Fibroblast of the conjunctiva (primary cell): ENCODE data around the gene TAPBP.
A peak's percentile ranks its signal among the peaks of the same experiment; 100 is the strongest.
"Not testable (repeated sequence)": the region's sequence is repeated elsewhere in the genome, so short reads cannot be mapped to it uniquely, and the experiment has no call there.

Experiments used
- DNase-seq: peaks from one replicate; pipeline ENCODE4 v3.0.0-alpha.2; 2010; ENCODE audit warnings: low read depth

TAPBP gene

GRCh38 chr6:33313709-33314514 is at the start of gene TAPBP:
Gene TAPBP (minus strand): TSS chr6:33314078. CDS start chr6:33314041, 37 bp downstream.
- DNase-seq, result no peak

GRCh38 chr6:33363486-33363885 is 49.6 kb upstream of the TAPBP start:
- not testable (repeated sequence) for DNase-seq

- DNase-seq, result no peak
Observed at GRCh38 chr6:33359331-33359730, 45.5 kb upstream of the TAPBP start.

GRCh38 chr6:33357160-33357871 is 43.4 kb upstream of the TAPBP start:
- not testable (repeated sequence) for DNase-seq

GRCh38 chr6:33356295-33356694 is 42.4 kb upstream of the TAPBP start:
- no peak for DNase-seq

- DNase-seq, result not testable (repeated sequence)
Observed at GRCh38 chr6:33355860-33356259, 42.0 kb upstream of the TAPBP start.

GRCh38 chr6:33347816-33348215 is 33.9 kb upstream of the TAPBP start:
- DNase-seq, result no peak

- not testable (repeated sequence) for DNase-seq
Observed at GRCh38 chr6:33346972-33347371, 33.1 kb upstream of the TAPBP start.

- peak; percentile 62 for DNase-seq
Observed at GRCh38 chr6:33344701-33345697, 31.1 kb upstream of the TAPBP start.

- DNase-seq, result no peak
Observed at GRCh38 chr6:33343953-33344611, 30.2 kb upstream of the TAPBP start.

- not testable (repeated sequence) for DNase-seq
Observed at GRCh38 chr6:33343606-33343952, 29.7 kb upstream of the TAPBP start.

- no peak for DNase-seq
Observed at GRCh38 chr6:33339193-33339592, 25.3 kb upstream of the TAPBP start.

- no peak for DNase-seq
Observed at GRCh38 chr6:33336495-33336894, 22.6 kb upstream of the TAPBP start.

- no peak for DNase-seq
Observed at GRCh38 chr6:33335916-33336315, 22.0 kb upstream of the TAPBP start.

GRCh38 chr6:33333666-33334065 is 19.8 kb upstream of the TAPBP start:
- no peak for DNase-seq

- no peak for DNase-seq
Observed at GRCh38 chr6:33330736-33331135, 16.9 kb upstream of the TAPBP start.

- DNase-seq, result no peak
Observed at GRCh38 chr6:33329058-33329457, 15.2 kb upstream of the TAPBP start.

- DNase-seq, result no peak
Observed at GRCh38 chr6:33324125-33324524, 10.2 kb upstream of the TAPBP start.

GRCh38 chr6:33323623-33323948 is 9.7 kb upstream of the TAPBP start:
- no peak for DNase-seq

GRCh38 chr6:33321227-33321626 is 7.3 kb upstream of the TAPBP start:
- no peak for DNase-seq

GRCh38 chr6:33320315-33321181 is 6.7 kb upstream of the TAPBP start:
- peak; percentile 74 for DNase-seq
